22Rv1 (cell line): Measurements from ENCODE around the gene ATP2A3.

Experiments
- ZFX ChIP-seq: fragments of 450-650 bp; IDR thresholded peaks from 2 replicates; pipeline ENCODE4 v1.6.1; 2017; ENCODE audit warnings: antibody characterized with exemption, borderline replicate concordance
- TF ChIP-seq, protein P1 (sequence below): fragments of 450-650 bp; IDR thresholded peaks from 2 replicates; pipeline ENCODE4 v1.5.1; 2017; ENCODE audit warnings: mild to moderate bottlenecking

DNA sequence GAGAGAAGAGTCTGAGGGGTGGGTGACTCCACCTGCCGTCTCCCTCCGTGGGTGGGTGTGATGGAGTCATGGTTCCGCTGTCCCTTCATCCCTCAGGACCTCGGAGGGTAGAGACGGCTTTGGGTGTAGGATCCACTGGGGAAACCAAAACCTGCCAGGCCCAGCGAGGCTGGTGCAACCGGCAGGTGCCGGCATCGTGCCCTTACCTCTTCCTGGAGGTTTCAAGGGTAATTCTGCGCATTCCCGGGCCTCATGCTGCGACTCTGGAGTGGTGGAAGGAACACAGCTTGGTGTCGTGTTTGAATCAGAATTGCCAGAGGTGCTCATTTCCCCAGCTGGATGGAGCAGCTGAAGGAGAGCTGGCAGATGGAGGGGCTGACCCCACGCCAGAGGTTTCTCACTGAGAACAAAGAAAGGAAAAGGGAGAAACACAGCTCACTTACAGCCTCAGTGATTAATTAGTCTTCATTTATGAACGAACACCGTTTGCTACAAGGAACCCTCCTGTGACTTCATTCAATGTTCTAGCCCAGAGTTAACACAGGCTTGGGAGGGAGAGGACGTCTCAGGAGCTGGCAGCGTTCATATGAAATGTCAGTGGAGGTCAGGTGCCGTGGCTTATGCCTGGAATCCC, 16.3 kb upstream of the ATP2A3 start:
- TF ChIP-seq, protein P1, sequence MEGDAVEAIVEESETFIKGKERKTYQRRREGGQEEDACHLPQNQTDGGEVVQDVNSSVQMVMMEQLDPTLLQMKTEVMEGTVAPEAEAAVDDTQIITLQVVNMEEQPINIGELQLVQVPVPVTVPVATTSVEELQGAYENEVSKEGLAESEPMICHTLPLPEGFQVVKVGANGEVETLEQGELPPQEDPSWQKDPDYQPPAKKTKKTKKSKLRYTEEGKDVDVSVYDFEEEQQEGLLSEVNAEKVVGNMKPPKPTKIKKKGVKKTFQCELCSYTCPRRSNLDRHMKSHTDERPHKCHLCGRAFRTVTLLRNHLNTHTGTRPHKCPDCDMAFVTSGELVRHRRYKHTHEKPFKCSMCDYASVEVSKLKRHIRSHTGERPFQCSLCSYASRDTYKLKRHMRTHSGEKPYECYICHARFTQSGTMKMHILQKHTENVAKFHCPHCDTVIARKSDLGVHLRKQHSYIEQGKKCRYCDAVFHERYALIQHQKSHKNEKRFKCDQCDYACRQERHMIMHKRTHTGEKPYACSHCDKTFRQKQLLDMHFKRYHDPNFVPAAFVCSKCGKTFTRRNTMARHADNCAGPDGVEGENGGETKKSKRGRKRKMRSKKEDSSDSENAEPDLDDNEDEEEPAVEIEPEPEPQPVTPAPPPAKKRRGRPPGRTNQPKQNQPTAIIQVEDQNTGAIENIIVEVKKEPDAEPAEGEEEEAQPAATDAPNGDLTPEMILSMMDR, result no peak
- TF ChIP-seq ZFX, result no peak
